IMR-90 (cell line): ENCODE data around the gene HSPA1L. TPM values are rescaled to one million over a fixed set of nuclear protein-coding genes. Genes with fewer than 3 reads are reported as not detected.

Source experiments
- ATAC-seq: fragments of 200-7000 bp; cut with Tn5 transposase; 2 replicates; pipeline ENCODE4 v1.9.1; 2020; ENCODE audit warnings: low read depth, mild to moderate bottlenecking, moderate library complexity
- BruUV-seq: library from RNA; stranded (reverse); fragments of 400-500 nt; replicated peaks from 2 replicates; lab custom pipeline; 2021; lab: Mats Ljungman, UMichigan
- CTCF ChIA-PET: fragments of 300-600 bp; formaldehyde crosslinking; extraction: SDS; loops from one replicate; lab custom pipeline; 2021; ENCODE audit warnings: antibody characterized with exemption; lab: Yijun Ruan, JAX
- POLR2A ChIA-PET: fragments of 300-600 bp; sonication (Branson Sonifier 250); formaldehyde crosslinking; loops from one replicate; lab custom pipeline; 2022; ENCODE audit warnings: antibody characterized with exemption; ENCODE audit not compliant: unreplicated experiment; lab: Charles Lee
- DNase-seq: peaks from one replicate; pipeline ENCODE4 v3.0.0; 2013
- H2AFZ ChIP-seq: replicated peaks from 2 replicates; pipeline ENCODE3; 2013; ENCODE audit warnings: low read length, mild to moderate bottlenecking; ENCODE audit not compliant: poor library complexity
- H2AK5ac ChIP-seq: 2 replicates; pipeline ENCODE4 v1.6.1; 2013; ENCODE audit warnings: low read depth, low read length, inconsistent platforms
- H2AK9ac ChIP-seq: replicated peaks from 2 replicates; pipeline ENCODE3; 2013; ENCODE audit warnings: mild to moderate bottlenecking, low read depth, low read length, moderate library complexity; ENCODE audit not compliant: poor library complexity
- H2BK120ac ChIP-seq: 2 replicates; pipeline ENCODE4 v1.6.1; 2013; ENCODE audit warnings: low read depth, low read length, inconsistent platforms
- H2BK15ac ChIP-seq: 3 replicates; pipeline ENCODE4 v1.6.1; 2013; ENCODE audit warnings: low read depth, low read length, inconsistent platforms
- H2BK20ac ChIP-seq: 2 replicates; pipeline ENCODE4 v1.6.1; 2013; ENCODE audit warnings: low read depth, mild to moderate bottlenecking, inconsistent platforms, low read length, moderate library complexity
- H2BK5ac ChIP-seq: 2 replicates; pipeline ENCODE4 v1.6.1; 2013; ENCODE audit warnings: mild to moderate bottlenecking, low read depth, low read length, inconsistent platforms; ENCODE audit not compliant: poor library complexity, severe bottlenecking
- H3K14ac ChIP-seq: replicated peaks from 2 replicates; pipeline ENCODE4 v1.6.1; 2013; ENCODE audit warnings: low read depth, low read length, inconsistent platforms
- H3K18ac ChIP-seq: 2 replicates; pipeline ENCODE4 v1.6.1; 2013; ENCODE audit warnings: low read depth, low read length, control low read depth
- H3K23ac ChIP-seq: 2 replicates; pipeline ENCODE4 v1.6.1; 2013; ENCODE audit warnings: low read depth, low read length, inconsistent platforms
- H3K27ac ChIP-seq: 2 replicates; pipeline ENCODE4 v1.5.1; 2013; ENCODE audit warnings: mild to moderate bottlenecking, control low read depth, low read length; ENCODE audit not compliant: insufficient read depth
- H3K27me3 ChIP-seq: 2 replicates; pipeline ENCODE4 v1.6.1; 2013; ENCODE audit warnings: low read length; ENCODE audit not compliant: control insufficient read depth, insufficient read depth
- H3K36me3 ChIP-seq: 2 replicates; pipeline ENCODE4 v1.6.1; 2013; ENCODE audit warnings: low read length, mixed read lengths; ENCODE audit not compliant: control insufficient read depth, insufficient read depth
- H3K4ac ChIP-seq: 2 replicates; pipeline ENCODE4 v1.6.1; 2013; ENCODE audit warnings: low read depth, low read length, inconsistent platforms
- H3K4me1 ChIP-seq: 2 replicates; pipeline ENCODE4 v1.6.1; 2013; ENCODE audit warnings: low read length, mixed read lengths; ENCODE audit not compliant: control insufficient read depth, insufficient read depth
- H3K4me2 ChIP-seq: 2 replicates; pipeline ENCODE4 v1.6.1; 2013; ENCODE audit warnings: low read depth, mild to moderate bottlenecking, control low read depth, low read length, moderate library complexity
- H3K4me3 ChIP-seq: 2 replicates; pipeline ENCODE4 v1.5.1; 2013; ENCODE audit warnings: low read depth, mild to moderate bottlenecking, control low read depth, low read length, moderate library complexity; ENCODE audit not compliant: insufficient read depth
- H3K56ac ChIP-seq: 2 replicates; pipeline ENCODE4 v1.6.1; 2013; ENCODE audit warnings: low read length, inconsistent platforms; ENCODE audit not compliant: insufficient read depth; ENCODE audit errors: extremely low read depth
- H3K79me1 ChIP-seq, 2 experiments: 2 replicates each; pipeline ENCODE4 v1.6.1; 2013; ENCODE audit warnings: low read length in 2 of 2, inconsistent platforms in 1 of 2, low read depth in 1 of 2
- H3K9ac ChIP-seq: 2 replicates; pipeline ENCODE4 v1.6.1; 2013; ENCODE audit warnings: low read depth, low read length, control low read depth
- H3K9me1 ChIP-seq: 2 replicates; pipeline ENCODE4 v1.6.1; 2013; ENCODE audit warnings: low read length, inconsistent platforms; ENCODE audit not compliant: insufficient read depth
- H3K9me3 ChIP-seq: 2 replicates; pipeline ENCODE4 v1.6.1; 2013; ENCODE audit warnings: low read length; ENCODE audit not compliant: control insufficient read depth, insufficient read depth
- H4K20me1 ChIP-seq: 2 replicates; pipeline ENCODE4 v1.6.1; 2013; ENCODE audit warnings: low read length, inconsistent platforms; ENCODE audit not compliant: insufficient read depth
- H4K5ac ChIP-seq: 2 replicates; pipeline ENCODE4 v1.6.1; 2013; ENCODE audit warnings: mild to moderate bottlenecking, low read depth, low read length, control low read depth
- H4K8ac ChIP-seq, 2 experiments: 2 replicates each; pipeline ENCODE4 v1.6.1; 2013; ENCODE audit warnings: low read depth in 2 of 2, low read length in 2 of 2, control low read depth in 1 of 2, inconsistent platforms in 1 of 2
- H4K91ac ChIP-seq: 2 replicates; pipeline ENCODE4 v1.6.1; 2013; ENCODE audit warnings: low read depth, low read length, inconsistent platforms; ENCODE audit not compliant: insufficient read depth
- BHLHE40 ChIP-seq: fragments of 150-350 bp; IDR thresholded peaks from 2 replicates; pipeline ENCODE4 v1.6.1; 2016; ENCODE audit warnings: mild to moderate bottlenecking, low read depth, low read length
- CEBPB ChIP-seq: IDR thresholded peaks from 2 replicates; pipeline ENCODE4 v1.6.1; 2012; ENCODE audit warnings: low read depth, low read length, improper control_type of control experiment
- CHD1 ChIP-seq: IDR thresholded peaks from 2 replicates; pipeline ENCODE4 v1.6.1; 2012; ENCODE audit warnings: low read depth, low read length, improper control_type of control experiment
- CTCF ChIP-seq: conservative IDR thresholded peaks from 2 replicates; pipeline ENCODE4 v1.5.1; 2012; ENCODE audit warnings: mild to moderate bottlenecking, low read depth, low read length, improper control_type of control experiment
- FOS ChIP-seq: fragments of 150-350 bp; IDR thresholded peaks from 2 replicates; pipeline ENCODE4 v1.6.1; 2016; ENCODE audit warnings: low read depth, low read length
- MAFK ChIP-seq: IDR thresholded peaks from 2 replicates; pipeline ENCODE4 v1.6.1; 2012; ENCODE audit warnings: low read depth, low read length, improper control_type of control experiment
- MAZ ChIP-seq: IDR thresholded peaks from 2 replicates; pipeline ENCODE4 v1.6.1; 2012; ENCODE audit warnings: low read depth, mild to moderate bottlenecking, low read length, improper control_type of control experiment, moderate library complexity, borderline replicate concordance
- MXI1 ChIP-seq: IDR thresholded peaks from 2 replicates; pipeline ENCODE4 v1.6.1; 2012; ENCODE audit warnings: low read depth, mild to moderate bottlenecking, low read length, moderate library complexity, borderline replicate concordance
- POLR2A ChIP-seq: IDR thresholded peaks from 2 replicates; pipeline ENCODE4 v1.6.1; 2012; ENCODE audit warnings: mild to moderate bottlenecking, low read depth, low read length
- RAD21 ChIP-seq: IDR thresholded peaks from 2 replicates; pipeline ENCODE4 v1.6.1; 2012; ENCODE audit warnings: low read length, improper control_type of control experiment
- WGBS, 2 experiments: methylation state at CpG; one replicate each; pipeline versions ENCODE4 v1.1.5 to v1.1.7; 2013; ENCODE audit warnings: missing lambda C conversion rate in 2 of 2; ENCODE audit not compliant: insufficient read length in 1 of 2; ENCODE audit errors: extremely low coverage in 2 of 2; 5-methylcytosine and 5-hydroxymethylcytosine counted together
- dilution Hi-C: fragments of 300-500 bp; cut with HindIII; formaldehyde crosslinking; loops from one replicate; pipeline ENCODE4 v1.14.3; 2018; ENCODE audit warnings: low sequenced_read_pairs; ENCODE audit not compliant: unreplicated experiment
- in situ Hi-C: fragments of 300-500 bp; cut with MboI; formaldehyde crosslinking; loops from 3 replicates; pipeline ENCODE4 v1.14.3; 2019; ENCODE audit warnings: low sequenced_read_pairs, inconsistent platforms, mixed read lengths
- intact Hi-C: fragments of 100-400 bp; cut with micrococcal nuclease; formaldehyde crosslinking; loops from 2 replicates; pipeline ENCODE4 v1.10.0; 2022
- polyA plus RNA-seq, 3 experiments: library from polyadenylated mRNA; depleted of rRNA; stranded (reverse); fragments of >200 nt; gene quantifications; 2 replicates each; pipeline ENCODE4 v1.2.3, GENCODE V29; 2012; ENCODE audit warnings: low replicate concordance in 1 of 3
- total RNA-seq: library from RNA; depleted of rRNA; stranded (reverse); fragments of >200 nt; gene quantifications from 2 replicates; pipeline ENCODE4 v1.2.3, GENCODE V29; 2012

The HSPA1L gene
- total and polyA plus RNA-seq, 2 of the 4 experiments (the other 2 are of a cell fraction) = 0.97 to 1.3 TPM

DNA sequence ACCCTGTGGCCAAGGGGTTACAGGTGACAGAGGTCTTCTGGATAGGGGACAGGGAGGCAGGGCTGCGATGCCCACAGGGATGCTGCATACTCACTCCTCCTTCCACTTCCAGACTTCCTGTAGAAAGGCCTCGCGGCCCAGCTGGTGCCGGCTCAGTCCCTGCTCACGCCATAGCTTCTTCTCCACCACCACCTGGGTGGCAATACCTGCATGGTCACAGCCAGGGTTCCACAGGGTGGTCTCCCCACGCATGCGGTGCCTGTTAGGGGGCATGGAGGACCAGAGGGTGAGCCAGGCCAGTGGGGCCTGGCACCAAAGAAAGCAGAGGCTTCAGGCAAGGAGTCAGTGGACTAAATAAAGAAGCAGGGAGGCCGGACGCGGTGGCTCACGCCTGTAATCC lies 29.6 kb downstream of the HSPA1L start:
- TF ChIP-seq MAFK = no peak
- no peak for TF ChIP-seq BHLHE40
- TF ChIP-seq RAD21 = no peak
- TF ChIP-seq FOS = no peak
- TF ChIP-seq CHD1 = no peak
- TF ChIP-seq CEBPB = no peak
- TF ChIP-seq MXI1 = no peak
- TF ChIP-seq CTCF = no peak
- no peak for TF ChIP-seq POLR2A
- no peak for TF ChIP-seq MAZ
- DNase-seq (no peak), ATAC-seq (no peak)
- POLR2A ChIA-PET = no interaction called here
- Histone ChIP-seq H2BK120ac (no peak overlapping the region), H3K23ac (no peak overlapping the region), H2AFZ (no peak overlapping the region), H3K4me2 (no peak overlapping the region), H3K9me3 (no peaks in the 10 kb centered on the region), H2BK20ac (no peak overlapping the region), H3K36me3 (peaks cover 53% of the 10 kb centered on the region), H2BK15ac (no peak overlapping the region), H3K79me1 (peaks cover 0 to 13% of the 10 kb centered on the region in 2 experiments; a peak in 3 of 4 replicates), H2BK5ac (no peak overlapping the region), H3K56ac (no peak overlapping the region), H3K27ac (no peak overlapping the region), H3K18ac (no peak overlapping the region), H3K4me3 (no peak overlapping the region), H2AK9ac (no peak overlapping the region), H3K14ac (no peak overlapping the region), H3K9me1 (no peaks in the 10 kb centered on the region), H3K27me3 (no peaks in the 10 kb centered on the region), H4K20me1 (no peaks in the 10 kb centered on the region), H3K4ac (no peak overlapping the region), H4K91ac (no peak overlapping the region), H4K5ac (no peak overlapping the region), H3K4me1 (no peaks in the 10 kb centered on the region), H3K9ac (no peak overlapping the region), H2AK5ac (no peak overlapping the region), H4K8ac (no peak overlapping the region)
- no TSS peak for BruUV-seq
- dilution Hi-C loops = no loop called here
- CTCF ChIA-PET = no interaction called here
- 97% methylated on average over 5 of the region's 11 CpGs; no CpG with 5 or more reads in 1 of the 2 experiments for WGBS, 2 experiments
- in situ Hi-C loops = no loop called here
- intact Hi-C loops = no loop called here
